ENCODE results near the gene TRMT61A.

Gene TRMT61A

DNA sequence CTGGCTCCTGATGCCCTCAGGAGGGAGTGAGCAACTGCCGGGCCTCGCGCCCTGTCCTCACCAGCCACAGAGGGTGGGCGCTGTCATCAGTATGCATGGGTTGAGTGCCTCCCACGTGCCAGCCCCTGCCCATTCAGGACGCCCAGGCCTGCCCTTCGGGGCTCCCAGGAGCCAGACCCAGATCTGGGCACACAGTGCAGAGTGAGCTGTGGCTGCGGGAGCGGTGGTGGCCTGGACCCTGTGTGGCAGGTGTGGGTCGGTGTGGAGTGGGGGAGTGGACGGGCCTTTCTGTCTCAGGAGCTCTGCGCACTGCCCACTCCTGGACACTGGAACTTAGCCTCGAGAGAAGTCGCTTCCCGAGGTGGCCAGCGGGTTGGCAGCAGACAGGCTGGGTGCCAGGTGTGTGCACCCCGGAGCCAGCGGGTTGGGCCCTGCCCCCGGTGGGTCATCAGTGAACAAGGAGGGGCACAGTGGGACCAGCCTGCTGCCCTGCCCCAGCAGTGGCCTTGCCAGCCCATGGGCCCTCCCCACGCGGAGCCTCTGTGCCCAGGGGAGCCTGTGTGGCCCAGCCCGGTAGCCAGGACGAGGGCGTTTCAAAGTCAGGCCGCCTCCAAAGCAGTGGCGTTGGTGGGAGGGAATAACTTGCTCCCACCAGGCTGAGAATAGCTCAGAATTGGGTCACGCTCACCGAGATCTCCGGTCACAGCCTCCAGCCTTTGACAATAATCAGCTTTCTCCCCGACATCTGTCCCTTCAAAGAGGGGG lies 9.5 kb downstream of the TRMT61A start:
- no peak for TF ChIP-seq ZFX (IDR thresholded peaks at IDR 0.05; ENCODE audit: borderline replicate concordance)
- TF ChIP-seq, protein P1, sequence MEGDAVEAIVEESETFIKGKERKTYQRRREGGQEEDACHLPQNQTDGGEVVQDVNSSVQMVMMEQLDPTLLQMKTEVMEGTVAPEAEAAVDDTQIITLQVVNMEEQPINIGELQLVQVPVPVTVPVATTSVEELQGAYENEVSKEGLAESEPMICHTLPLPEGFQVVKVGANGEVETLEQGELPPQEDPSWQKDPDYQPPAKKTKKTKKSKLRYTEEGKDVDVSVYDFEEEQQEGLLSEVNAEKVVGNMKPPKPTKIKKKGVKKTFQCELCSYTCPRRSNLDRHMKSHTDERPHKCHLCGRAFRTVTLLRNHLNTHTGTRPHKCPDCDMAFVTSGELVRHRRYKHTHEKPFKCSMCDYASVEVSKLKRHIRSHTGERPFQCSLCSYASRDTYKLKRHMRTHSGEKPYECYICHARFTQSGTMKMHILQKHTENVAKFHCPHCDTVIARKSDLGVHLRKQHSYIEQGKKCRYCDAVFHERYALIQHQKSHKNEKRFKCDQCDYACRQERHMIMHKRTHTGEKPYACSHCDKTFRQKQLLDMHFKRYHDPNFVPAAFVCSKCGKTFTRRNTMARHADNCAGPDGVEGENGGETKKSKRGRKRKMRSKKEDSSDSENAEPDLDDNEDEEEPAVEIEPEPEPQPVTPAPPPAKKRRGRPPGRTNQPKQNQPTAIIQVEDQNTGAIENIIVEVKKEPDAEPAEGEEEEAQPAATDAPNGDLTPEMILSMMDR (IDR thresholded peaks at IDR 0.05), result no peak
- H3K27ac ChIP-seq, result no peak overlapping the region

DNA sequence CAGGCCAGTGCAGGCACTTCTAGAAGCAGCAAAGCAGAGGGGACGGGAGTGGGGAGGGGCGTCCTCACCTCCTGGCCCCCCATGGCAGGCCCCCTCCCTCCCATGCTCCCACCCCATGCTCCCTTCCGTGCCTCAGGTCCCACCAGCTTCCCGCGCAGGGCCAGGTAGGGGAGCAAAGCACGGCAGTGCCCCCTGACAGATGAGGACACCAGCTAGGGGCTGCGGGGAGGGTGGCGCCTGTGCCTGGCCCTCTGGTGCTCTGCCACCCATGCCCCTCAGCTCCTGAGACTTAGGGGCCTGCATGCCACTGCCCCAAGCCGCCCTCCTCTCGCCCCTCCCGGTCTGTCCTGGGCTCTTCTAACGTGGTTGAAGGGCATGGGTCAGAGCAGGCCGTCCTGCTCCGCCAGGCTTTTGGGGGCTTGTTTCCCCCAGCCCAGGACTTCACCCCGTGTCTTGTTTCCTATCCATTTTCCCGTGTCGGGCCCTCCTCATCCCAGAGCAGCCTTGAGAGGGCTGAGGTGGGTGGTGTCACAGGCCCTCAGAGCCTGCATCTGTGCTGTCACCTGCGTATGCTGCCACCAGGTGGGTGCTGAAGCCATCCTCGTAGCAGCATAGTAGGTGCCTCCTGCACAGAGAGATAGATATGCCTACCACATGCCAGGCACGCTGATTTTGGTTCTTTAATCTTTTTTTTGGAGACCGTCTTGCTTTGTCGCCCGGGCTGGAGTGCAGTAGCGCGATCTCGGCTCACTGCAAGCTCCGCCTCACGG lies 10.2 kb downstream of the TRMT61A start:
- TF ChIP-seq, protein P1 (IDR thresholded peaks at IDR 0.05), result peak; percentile 17
- TF ChIP-seq ZFX (IDR thresholded peaks at IDR 0.05; ENCODE audit: borderline replicate concordance), result no peak
- H3K27ac ChIP-seq, result no peak overlapping the region

DNA sequence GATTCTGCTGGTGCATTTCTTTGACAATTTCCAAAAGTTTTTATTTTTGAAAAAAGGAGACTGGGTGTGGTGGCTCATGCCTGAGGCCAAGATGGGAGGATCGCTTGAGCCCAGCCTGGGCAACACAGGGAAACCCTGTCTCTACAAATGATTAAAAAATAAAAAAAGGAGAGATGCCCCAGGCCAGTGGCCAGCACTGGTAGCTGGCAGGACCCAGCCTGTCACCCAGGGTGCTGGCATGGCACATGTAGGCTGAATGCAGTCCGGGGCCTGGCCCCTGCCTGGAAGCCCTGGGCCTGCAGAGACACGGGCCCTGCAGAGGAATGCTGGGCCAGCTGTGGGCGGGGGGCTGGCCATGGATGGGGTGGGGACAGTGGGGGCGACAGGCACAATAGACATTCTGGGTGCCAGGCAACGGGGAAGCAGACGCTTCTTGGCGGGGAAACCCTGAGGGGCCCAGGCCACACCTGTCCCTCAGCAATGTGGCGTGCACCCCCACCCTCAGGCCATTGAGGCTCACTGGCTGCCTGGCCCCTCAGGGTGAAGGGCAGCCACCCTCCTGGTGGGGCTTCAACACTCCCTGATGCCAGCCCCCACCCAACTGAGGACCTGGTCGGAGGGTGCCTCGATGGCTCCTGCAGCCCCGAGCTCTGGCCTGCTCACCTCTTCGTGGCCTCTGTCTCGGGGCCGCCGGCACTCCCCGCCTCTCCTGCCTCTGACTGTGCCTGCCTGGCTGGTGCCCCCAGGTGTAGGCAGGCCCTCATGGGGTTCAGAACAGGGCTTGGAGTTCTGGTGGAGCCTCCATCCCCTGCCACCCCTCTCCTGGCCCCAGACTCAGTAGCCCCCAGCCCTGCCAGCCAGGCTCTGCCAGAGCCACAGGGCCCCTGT lies 12.1 kb downstream of the TRMT61A start:
- TF ChIP-seq ZFX (IDR thresholded peaks at IDR 0.05; ENCODE audit: borderline replicate concordance), result no peak
- TF ChIP-seq, protein P1 (IDR thresholded peaks at IDR 0.05), result no peak
- H3K27ac ChIP-seq, result peak overlapping the region; percentile 27; the same call in 1 of the 2 replicates

DNA sequence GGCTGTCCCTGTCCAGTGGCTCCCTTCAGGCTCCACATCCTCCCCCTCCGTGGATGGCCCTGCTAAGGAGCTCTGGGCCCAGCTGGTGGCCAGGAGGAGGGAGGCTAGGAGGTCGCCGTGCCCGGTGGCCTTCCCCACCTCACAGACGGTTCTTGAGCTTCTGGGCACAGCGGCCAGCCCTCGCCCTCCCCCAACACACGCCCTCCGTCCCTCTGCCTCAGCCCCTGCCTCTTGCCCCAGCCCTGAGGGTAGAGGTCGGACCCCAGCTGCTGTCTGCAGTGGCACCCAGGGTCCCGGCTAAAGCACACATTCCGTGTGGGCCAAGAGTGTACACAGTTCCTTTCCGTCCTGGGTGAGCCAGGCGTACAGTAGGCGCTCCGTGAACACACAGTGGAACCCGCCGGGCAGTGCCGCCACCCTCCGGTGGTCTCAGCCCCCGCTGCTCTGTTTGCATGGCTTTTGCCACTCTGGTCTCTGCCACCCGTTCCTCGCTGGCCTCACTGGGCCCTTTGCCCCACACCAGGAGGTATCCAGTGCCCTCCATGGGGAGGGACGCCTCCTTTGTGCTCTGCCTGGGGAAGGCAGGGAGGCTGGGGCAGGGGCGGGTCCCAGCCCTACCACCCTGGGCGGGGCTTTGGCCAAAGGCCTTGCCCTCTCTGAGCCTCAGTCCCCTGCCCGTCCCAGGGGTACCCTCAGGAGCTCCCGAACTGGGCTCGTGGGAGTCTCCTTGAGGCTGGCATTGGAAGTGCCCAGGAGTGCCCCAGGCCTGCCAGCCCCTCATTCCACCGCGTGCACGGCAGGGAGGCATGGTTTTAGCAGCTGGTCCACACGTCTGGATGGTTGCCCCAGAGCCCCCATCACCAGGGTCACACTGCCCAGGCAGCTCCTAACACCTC lies 13.0 kb downstream of the TRMT61A start:
- no peak for TF ChIP-seq ZFX (IDR thresholded peaks at IDR 0.05; ENCODE audit: borderline replicate concordance)
- TF ChIP-seq, protein P1 (IDR thresholded peaks at IDR 0.05), result no peak
- no peak overlapping the region for H3K27ac ChIP-seq

DNA sequence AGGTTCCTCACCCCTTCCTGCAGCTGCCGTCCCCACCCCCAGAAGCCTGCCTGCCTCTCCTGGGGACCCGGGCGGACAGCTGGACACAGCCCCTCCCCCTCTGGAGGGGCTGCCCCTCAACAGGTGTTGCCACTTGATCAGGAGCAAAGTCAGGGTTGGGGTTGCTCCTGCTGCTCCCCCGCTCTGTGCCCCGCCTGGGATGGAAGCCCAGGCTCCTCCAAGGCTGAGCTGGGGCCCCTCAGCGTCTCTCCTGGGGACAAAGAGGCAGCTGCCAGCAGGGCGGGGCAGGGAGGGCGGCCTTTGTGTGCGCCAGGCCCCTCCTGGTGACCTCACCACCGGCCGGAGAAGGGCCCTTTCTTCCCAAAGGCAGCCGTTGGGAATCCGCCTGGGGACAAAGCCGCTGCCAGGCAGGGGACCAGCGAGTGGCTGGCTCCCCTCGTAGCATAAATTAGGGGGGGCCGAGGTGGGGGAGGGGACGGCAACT lies 13.7 kb downstream of the TRMT61A start:
- TF ChIP-seq ZFX (IDR thresholded peaks at IDR 0.05; ENCODE audit: borderline replicate concordance), result no peak
- TF ChIP-seq, protein P1 (IDR thresholded peaks at IDR 0.05), result no peak
- no peak overlapping the region for H3K27ac ChIP-seq

DNA sequence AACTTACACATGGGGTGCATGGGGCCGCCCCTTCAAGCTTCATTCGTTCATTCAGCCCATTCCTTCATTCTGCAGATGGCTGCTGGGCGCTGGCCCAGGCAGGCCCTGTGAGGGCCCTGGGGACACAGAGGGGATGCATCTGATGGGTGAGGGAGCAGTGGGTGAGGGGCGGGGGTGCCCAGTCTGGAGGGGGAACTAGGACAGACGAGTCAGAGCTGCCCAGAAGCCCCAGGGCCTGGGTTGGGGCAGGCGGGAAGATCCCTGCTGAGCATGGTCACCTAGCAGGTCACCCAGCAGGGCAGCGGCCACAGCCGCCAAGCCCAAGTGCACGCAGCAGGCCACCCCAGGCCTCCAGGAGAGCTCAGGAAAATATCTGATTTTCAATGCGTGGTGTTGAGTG lies 14.1 kb downstream of the TRMT61A start:
- H3K27ac ChIP-seq, result no peak overlapping the region
- no peak for TF ChIP-seq ZFX (IDR thresholded peaks at IDR 0.05; ENCODE audit: borderline replicate concordance)
